ENCODE data around the gene RHOC. TPM values are rescaled to one million over a fixed set of nuclear protein-coding genes. Genes with fewer than 3 reads are reported as not detected.

RHOC gene
- total RNA-seq, 1 donor from 2014 or later, result 285 TPM

DNA sequence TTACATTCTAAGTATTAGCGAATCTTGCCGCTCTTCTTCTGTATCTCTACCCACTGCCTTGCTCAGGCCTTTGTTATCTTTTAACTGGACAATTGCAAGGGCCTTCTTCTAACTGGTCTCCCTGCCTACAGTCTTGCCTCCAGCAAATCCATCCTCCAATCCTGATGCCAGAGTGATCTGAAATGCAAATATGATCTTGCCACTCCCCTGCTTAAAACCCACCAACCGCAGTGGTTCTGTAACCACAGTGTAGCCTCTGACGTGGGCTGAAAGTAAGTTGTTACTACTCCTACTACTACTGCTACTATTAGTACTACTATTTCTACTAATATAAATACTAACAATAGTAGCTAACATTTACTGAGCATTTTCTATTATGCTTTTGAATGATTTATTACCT, 20.1 kb downstream of the RHOC start:
- no peaks in the 10 kb centered on the region for H3K27me3 Mint-ChIP-seq (ENCODE audit: unreplicated experiment)
- H3K9me3 Mint-ChIP-seq (ENCODE audit: unreplicated experiment), result no peaks in the 10 kb centered on the region
- no peak overlapping the region for H3K4me3 Mint-ChIP-seq (ENCODE audit: unreplicated experiment)
- no peak for DNase-seq (ENCODE audit: extremely low spot score, unreplicated experiment)
- TF ChIP-seq, protein P1, sequence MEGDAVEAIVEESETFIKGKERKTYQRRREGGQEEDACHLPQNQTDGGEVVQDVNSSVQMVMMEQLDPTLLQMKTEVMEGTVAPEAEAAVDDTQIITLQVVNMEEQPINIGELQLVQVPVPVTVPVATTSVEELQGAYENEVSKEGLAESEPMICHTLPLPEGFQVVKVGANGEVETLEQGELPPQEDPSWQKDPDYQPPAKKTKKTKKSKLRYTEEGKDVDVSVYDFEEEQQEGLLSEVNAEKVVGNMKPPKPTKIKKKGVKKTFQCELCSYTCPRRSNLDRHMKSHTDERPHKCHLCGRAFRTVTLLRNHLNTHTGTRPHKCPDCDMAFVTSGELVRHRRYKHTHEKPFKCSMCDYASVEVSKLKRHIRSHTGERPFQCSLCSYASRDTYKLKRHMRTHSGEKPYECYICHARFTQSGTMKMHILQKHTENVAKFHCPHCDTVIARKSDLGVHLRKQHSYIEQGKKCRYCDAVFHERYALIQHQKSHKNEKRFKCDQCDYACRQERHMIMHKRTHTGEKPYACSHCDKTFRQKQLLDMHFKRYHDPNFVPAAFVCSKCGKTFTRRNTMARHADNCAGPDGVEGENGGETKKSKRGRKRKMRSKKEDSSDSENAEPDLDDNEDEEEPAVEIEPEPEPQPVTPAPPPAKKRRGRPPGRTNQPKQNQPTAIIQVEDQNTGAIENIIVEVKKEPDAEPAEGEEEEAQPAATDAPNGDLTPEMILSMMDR (IDR thresholded peaks at IDR 0.05), result no peak
- peaks cover 22% of the 10 kb centered on the region for H3K36me3 Mint-ChIP-seq (ENCODE audit: unreplicated experiment)
- H3K27ac Mint-ChIP-seq (ENCODE audit: unreplicated experiment), result no peak overlapping the region
- peaks cover 5% of the 10 kb centered on the region for H3K4me1 Mint-ChIP-seq (ENCODE audit: unreplicated experiment)

DNA sequence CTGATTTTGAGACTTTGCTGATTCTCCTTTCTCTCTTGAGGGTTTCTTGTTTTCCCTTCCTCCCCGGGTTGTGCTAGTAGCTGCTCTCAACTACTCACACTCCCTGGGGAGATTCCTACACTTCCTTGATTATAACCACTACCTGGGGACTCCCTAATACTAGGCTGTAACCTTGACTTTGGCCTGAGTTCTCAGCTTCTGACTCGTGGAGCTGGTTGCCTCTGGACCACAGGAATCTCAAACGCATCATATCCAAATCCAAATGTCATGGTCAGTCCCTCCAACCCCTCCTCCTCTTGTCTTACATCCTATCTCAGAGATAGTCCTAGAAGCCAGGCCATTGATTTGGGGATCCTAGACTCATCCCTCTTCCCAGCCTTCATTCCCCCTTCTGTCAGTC, 20.5 kb downstream of the RHOC start:
- Mint-ChIP-seq H3K36me3 (ENCODE audit: unreplicated experiment) (peaks cover 19% of the 10 kb centered on the region), H3K4me3 (ENCODE audit: unreplicated experiment) (no peak overlapping the region), H3K27ac (ENCODE audit: unreplicated experiment) (no peak overlapping the region), H3K9me3 (ENCODE audit: unreplicated experiment) (no peaks in the 10 kb centered on the region), H3K27me3 (ENCODE audit: unreplicated experiment) (no peaks in the 10 kb centered on the region), H3K4me1 (ENCODE audit: unreplicated experiment) (peaks cover 5% of the 10 kb centered on the region)
- TF ChIP-seq, protein P1 (IDR thresholded peaks at IDR 0.05), result no peak
- DNase-seq (ENCODE audit: extremely low spot score, unreplicated experiment), result no peak

DNA sequence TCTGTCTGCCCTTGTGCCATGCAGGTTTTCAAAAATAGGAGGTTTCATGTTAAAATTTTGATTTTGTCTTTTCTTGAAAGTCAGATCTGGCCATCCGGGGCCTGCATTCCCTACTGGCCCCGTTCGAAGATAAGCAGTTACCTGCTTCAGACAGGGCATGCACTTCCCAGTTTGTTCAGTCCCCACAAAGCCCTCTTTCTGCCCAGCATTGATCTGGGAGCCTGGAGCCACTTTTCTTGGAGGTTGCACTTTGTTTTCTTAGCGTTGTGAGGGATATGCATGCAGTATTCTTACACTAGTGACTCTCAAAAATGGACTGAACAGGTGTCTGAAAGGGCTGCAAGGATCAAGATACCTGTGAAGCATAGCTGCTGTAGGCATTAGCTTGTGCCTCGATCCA, 21.0 kb downstream of the RHOC start:
- H3K9me3 Mint-ChIP-seq (ENCODE audit: unreplicated experiment), result no peaks in the 10 kb centered on the region
- no peak overlapping the region for H3K27ac Mint-ChIP-seq (ENCODE audit: unreplicated experiment)

DNA sequence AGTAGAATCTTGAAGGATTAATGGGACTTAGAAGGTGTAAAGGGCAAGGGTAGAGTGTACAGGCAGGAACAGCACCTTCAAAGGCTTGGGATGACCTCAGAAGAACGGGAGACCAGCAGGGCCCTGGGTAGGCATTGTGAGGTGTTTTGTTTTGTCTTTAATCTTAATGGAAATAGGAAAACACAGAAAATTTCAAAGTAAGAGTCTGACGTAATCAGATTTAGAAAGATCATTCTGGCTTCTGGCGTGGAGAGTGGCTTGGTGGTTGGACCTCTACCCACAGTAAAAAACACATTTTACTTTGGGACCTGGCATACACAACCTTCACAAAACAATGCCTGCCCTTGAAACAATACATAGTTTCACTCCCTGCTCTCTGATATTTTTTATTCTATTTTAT, 28.3 kb downstream of the RHOC start:
- H3K27ac Mint-ChIP-seq (ENCODE audit: unreplicated experiment), result no peak overlapping the region
- peaks cover 31% of the 10 kb centered on the region for H3K4me1 Mint-ChIP-seq (ENCODE audit: unreplicated experiment)
- TF ChIP-seq, protein P1 (IDR thresholded peaks at IDR 0.05), result no peak
- DNase-seq (ENCODE audit: extremely low spot score, unreplicated experiment), result no peak
- peaks cover 8% of the 10 kb centered on the region for H3K36me3 Mint-ChIP-seq (ENCODE audit: unreplicated experiment)
- no peaks in the 10 kb centered on the region for H3K27me3 Mint-ChIP-seq (ENCODE audit: unreplicated experiment)
- H3K9me3 Mint-ChIP-seq (ENCODE audit: unreplicated experiment), result no peaks in the 10 kb centered on the region
- H3K4me3 Mint-ChIP-seq (ENCODE audit: unreplicated experiment), result no peak overlapping the region

More for the DNA sequence above, 21.0 kb downstream of the RHOC start:
- TF ChIP-seq, protein P1 (IDR thresholded peaks at IDR 0.05), result no peak
- Mint-ChIP-seq H3K4me1 (ENCODE audit: unreplicated experiment) (peaks cover 5% of the 10 kb centered on the region), H3K27me3 (ENCODE audit: unreplicated experiment) (no peaks in the 10 kb centered on the region), H3K36me3 (ENCODE audit: unreplicated experiment) (peaks cover 19% of the 10 kb centered on the region), H3K4me3 (ENCODE audit: unreplicated experiment) (no peak overlapping the region)
- DNase-seq (ENCODE audit: extremely low spot score, unreplicated experiment), result no peak

DNA sequence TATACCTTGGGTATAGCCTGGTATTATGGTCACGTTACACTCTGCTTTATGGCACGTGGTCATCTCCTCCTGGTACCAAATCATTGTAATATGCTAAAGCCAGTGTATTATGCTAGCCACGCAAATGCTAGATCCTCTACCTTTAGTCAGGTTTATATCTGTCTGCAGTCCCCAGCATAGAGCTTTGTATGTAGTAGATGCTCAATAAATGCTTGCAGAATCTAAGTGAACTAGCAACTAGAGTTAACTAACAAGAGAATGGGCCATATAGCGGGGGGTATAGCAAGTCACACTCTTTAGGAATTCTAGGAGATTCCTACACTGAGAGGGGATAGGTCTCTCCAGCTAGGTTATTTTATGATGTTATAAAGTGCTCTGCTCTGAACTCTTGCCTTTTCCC, 29.4 kb downstream of the RHOC start:
- TF ChIP-seq, protein P1 (IDR thresholded peaks at IDR 0.05), result no peak
- Mint-ChIP-seq H3K27ac (ENCODE audit: unreplicated experiment) (no peak overlapping the region), H3K27me3 (ENCODE audit: unreplicated experiment) (no peaks in the 10 kb centered on the region), H3K9me3 (ENCODE audit: unreplicated experiment) (no peaks in the 10 kb centered on the region), H3K36me3 (ENCODE audit: unreplicated experiment) (peaks cover 8% of the 10 kb centered on the region), H3K4me3 (ENCODE audit: unreplicated experiment) (no peak overlapping the region), H3K4me1 (ENCODE audit: unreplicated experiment) (peaks cover 38% of the 10 kb centered on the region)
- no peak for DNase-seq (ENCODE audit: extremely low spot score, unreplicated experiment)
